Adrenal gland (tissue), 12 donors: ENCODE results near the gene NUDT21. TPM values are rescaled to one million over a fixed set of nuclear protein-coding genes. Genes with fewer than 3 reads are reported as not detected.
A peak's percentile ranks its signal among the peaks of the same experiment; 100 is the strongest.
"Not testable (repeated sequence)": the region's sequence is repeated elsewhere in the genome, so short reads cannot be mapped to it uniquely, and the experiment has no call there.

ENCODE experiments used
- DNase-seq, 7 donors: peaks; one replicate each; pipeline ENCODE4 v3.0.0-alpha.2; 2019 to 2020
- H3K27ac ChIP-seq, 5 donors: fragments of 200-600 bp; sonication (generic) in 4 of 5; 1 replicate in 3 of 5; 2 replicates in 2 of 5; pipeline versions ENCODE4 v1.5.1 to v1.8.0; 2016 to 2020; ENCODE audit warnings: mild to moderate bottlenecking in 1 of 5
- H3K27me3 ChIP-seq: fragments of 200-600 bp; 2 replicates; pipeline ENCODE4 v1.8.0; 2021
- H3K36me3 ChIP-seq, 2 donors: fragments of 200-600 bp; replicated peaks in 1 of 2; 1 replicate in 1 of 2; 2 replicates in 1 of 2; pipeline versions ENCODE4 v1.5.1 to v1.8.0; 2018 to 2022
- H3K4me1 ChIP-seq, 2 donors: fragments of 200-600 bp; replicated peaks in 1 of 2; 1 replicate in 1 of 2; 2 replicates in 1 of 2; pipeline versions ENCODE4 v1.5.1 to v1.8.0; 2018 to 2021
- H3K4me3 ChIP-seq, 4 donors: fragments of 200-600 bp; sonication (generic) in 3 of 4; one replicate each; pipeline ENCODE4 v1.5.1; 2016 to 2018
- H3K9me3 ChIP-seq, 3 donors: fragments of 200-600 bp; sonication (generic) in 1 of 3; replicated peaks in 1 of 3; 1 replicate in 2 of 3; 2 replicates in 1 of 3; pipeline versions ENCODE4 v1.5.1 to v1.8.0; 2016 to 2021
- CTCF ChIP-seq, 6 experiments: fragments of 450-650 bp in 4 of 6; fragments of 200-600 bp in 2 of 6; sonication (generic) in 1 of 6; IDR thresholded peaks; 1 replicate in 5 of 6; 2 replicates in 1 of 6; pipeline versions ENCODE4 v1.5.1 to v1.8.0; 2016 to 2021; ENCODE audit warnings: antibody characterized with exemption in 6 of 6, mild to moderate bottlenecking in 2 of 6, moderate library complexity in 1 of 6
- POLR2A ChIP-seq, 2 donors: fragments of 450-650 bp; IDR thresholded peaks; one replicate each; pipeline ENCODE4 v1.6.1; 2017; ENCODE audit warnings: antibody characterized with exemption in 2 of 2, mild to moderate bottlenecking in 2 of 2, moderate library complexity in 1 of 2
- WGBS, 4 donors: extraction: QIAGEN DNeasy Blood & Tissue Kit in 2 of 4; methylation state at CpG; one replicate each; pipeline versions ENCODE4 v1.1.5 to v1.1.7; 2013 to 2017; 5-methylcytosine and 5-hydroxymethylcytosine counted together
- intact Hi-C, 2 donors: fragments of 100-400 bp; cut with DNase I; formaldehyde crosslinking; loops; one replicate each; pipeline versions ENCODE4 v1.14.1 to v1.15.0; 2022 to 2023
- polyA plus RNA-seq, 3 donors: library from polyadenylated mRNA; stranded (reverse); fragments of 200-250 nt in 2 of 3; fragments of 350-450 nt in 1 of 3; fragmentation: Illumina TruSeq in 1 of 3; extraction: RNeasy Lipid Tissue Mini Kit (QIAGEN cat#74804) in 1 of 3; gene quantifications; one replicate each; pipeline ENCODE4 v1.2.3, GENCODE V29; 2013 to 2014
- total RNA-seq, 9 donors: library from RNA; depleted of rRNA in 4 of 9; stranded (reverse); fragments of >200 nt in 4 of 9; fragments of 120-200 nt in 1 of 9; fragmentation: NEBNext Ultra II Directional in 1 of 9; extraction: Animal tissue kit (Norgen Biotek cat#: 25700) in 1 of 9; gene quantifications; one replicate each; pipeline versions ENCODE4 v1.1.0 to v1.2.4, GENCODE V29; 2013 to 2023
- donor health status: healthy with polysubstance abuse.
- donor health status: Bipolar disorder and iron deficiency.
- donor health status: DM: yes; HTN: yes; CAD: no.
- donor health status: DM: no; HTN: no; CAD: no.
- donor health status: DM: no; HTN: no; CAD: no.
- donor health status: DM: yes; HTN: yes; CAD: no.

The NUDT21 gene
- total and polyA plus RNA-seq, 12 donors, result 20.1 to 113 (median 77.1) TPM

DNA sequence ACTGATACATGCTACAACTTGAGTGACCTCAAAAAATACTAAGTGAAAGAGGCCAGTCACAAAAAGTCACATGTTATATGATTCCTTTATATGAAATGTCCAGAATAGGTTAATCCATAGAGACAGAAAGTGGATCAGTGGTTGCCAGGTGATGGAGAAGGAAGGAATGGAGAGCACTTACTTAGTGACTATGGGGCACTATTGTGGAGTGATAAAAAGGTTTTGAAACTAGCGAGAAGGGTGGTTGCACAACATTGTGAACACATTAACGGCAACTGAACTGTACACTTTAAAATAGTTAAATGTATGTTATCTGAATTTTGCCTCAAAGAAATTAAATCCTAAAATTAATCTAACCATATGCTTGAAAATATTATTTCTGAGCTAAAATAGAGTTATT lies 51.6 kb downstream of the NUDT21 start:
- Histone ChIP-seq H3K9me3 (no peaks in the 10 kb centered on the region), H3K27me3 (no peaks in the 10 kb centered on the region), H3K4me3 (no peak overlapping the region), H3K36me3 (peaks cover 6 to 36% of the 10 kb centered on the region in 2 donors), H3K4me1 (no peaks in the 10 kb centered on the region), H3K27ac (no peak overlapping the region)
- TF ChIP-seq POLR2A (IDR thresholded peaks at IDR 0.05) (no peak), CTCF (IDR thresholded peaks at IDR 0.05) (no peak)
- 85 to 91% (median 88%) methylated on average over 2 of the region's 2 CpGs for WGBS, 4 donors
- DNase-seq, result no peak
- intact Hi-C loops, result no loop called here

DNA sequence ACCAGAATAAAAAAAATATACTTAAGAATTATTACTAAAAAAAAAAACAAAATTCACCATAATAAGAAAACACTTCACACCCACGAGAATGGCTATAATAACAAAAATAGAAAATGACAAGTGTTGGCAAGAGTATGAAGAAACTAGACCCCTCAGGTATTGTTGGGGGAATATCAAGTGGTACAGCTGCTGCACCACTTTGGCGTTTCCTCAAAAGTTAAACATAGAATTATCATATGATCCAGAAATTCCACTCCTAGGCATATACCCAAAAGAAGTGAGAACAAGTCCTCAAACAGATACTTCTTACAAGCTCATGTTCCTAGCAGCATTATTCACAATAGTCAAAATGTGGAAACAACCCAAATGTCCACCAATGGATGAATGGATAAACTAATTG lies 52.1 kb downstream of the NUDT21 start:
- no peaks in the 10 kb centered on the region for H3K4me1 ChIP-seq
- intact Hi-C loops, result no loop called here
- WGBS, 4 donors, result 81 to 89% (median 83%) methylated on average over 2 of the region's 2 CpGs
- H3K9me3 ChIP-seq, result no peaks in the 10 kb centered on the region
- H3K4me3 ChIP-seq, result no peak overlapping the region
- H3K36me3 ChIP-seq, result peaks cover 6 to 31% of the 10 kb centered on the region in 2 donors
- no peaks in the 10 kb centered on the region for H3K27me3 ChIP-seq
- DNase-seq, result no peak
- H3K27ac ChIP-seq, result no peak overlapping the region
- TF ChIP-seq POLR2A (IDR thresholded peaks at IDR 0.05), result no peak
- no peak for TF ChIP-seq CTCF (IDR thresholded peaks at IDR 0.05)

GRCh38 chr16:56396724-56397123 lies 54.4 kb downstream of the NUDT21 start:
- DNase-seq, intact Hi-C loops, H3K4me1 ChIP-seq, H3K36me3 ChIP-seq, H3K27ac ChIP-seq, H3K9me3 ChIP-seq, H3K4me3 ChIP-seq, H3K27me3 ChIP-seq: not testable (repeated sequence)
- 69 to 97% (median 87%) methylated on average over 3 of the region's 3 CpGs for WGBS, 4 donors

DNA sequence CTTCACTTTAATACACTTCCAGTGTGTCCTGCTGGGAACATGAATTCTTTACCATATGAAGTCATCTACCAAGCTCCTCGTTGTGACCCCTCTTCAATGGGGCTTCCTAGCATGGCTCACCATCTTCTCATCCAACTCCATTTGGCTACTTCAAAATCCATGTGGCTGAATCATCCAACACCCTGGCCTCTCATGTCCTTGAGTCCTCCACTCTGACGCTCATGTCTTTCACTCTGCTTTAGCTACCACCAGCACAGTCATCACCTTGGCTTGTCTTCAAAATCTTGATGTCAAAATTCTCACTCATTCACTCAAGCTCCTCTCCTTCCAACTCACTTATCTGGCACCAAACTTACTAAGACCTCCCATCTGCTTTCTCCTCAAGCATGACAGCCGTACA lies 61.6 kb downstream of the NUDT21 start:
- Histone ChIP-seq H3K27me3 (no peaks in the 10 kb centered on the region), H3K36me3 (peaks cover 0 to 45% of the 10 kb centered on the region in 2 donors), H3K4me1 (peaks cover 0 to 5% of the 10 kb centered on the region in 2 donors), H3K27ac (peak overlapping the region in 2 of 5 donors; percentile 33 to 39), H3K9me3 (no peaks in the 10 kb centered on the region), H3K4me3 (no peak overlapping the region)
- intact Hi-C loops, result no loop called here
- TF ChIP-seq POLR2A (IDR thresholded peaks at IDR 0.05) (no peak), CTCF (IDR thresholded peaks at IDR 0.05) (no peak)
- peak in 5 of 7 donors; percentile 47 to 69 (median 65) for DNase-seq
- WGBS, 4 donors, result 63 to 78% (median 68%) methylated on average over 3 of the region's 3 CpGs

- Histone ChIP-seq H3K4me1 (peaks cover 0 to 5% of the 10 kb centered on the region in 2 donors), H3K27ac (no peak overlapping the region), H3K36me3 (peaks cover 0 to 45% of the 10 kb centered on the region in 2 donors), H3K4me3 (no peak overlapping the region), H3K9me3 (no peaks in the 10 kb centered on the region), H3K27me3 (no peaks in the 10 kb centered on the region)
- no peak for DNase-seq
- intact Hi-C loops, result no loop called here
- TF ChIP-seq POLR2A (IDR thresholded peaks at IDR 0.05) (no peak), CTCF (IDR thresholded peaks at IDR 0.05) (no peak)
These were observed 62.9 kb downstream of the NUDT21 start for GRCh38 chr16:56388209-56388608.
